Caco-2 (cell line): ENCODE results near the gene FAM131B. TPM values are rescaled to one million over a fixed set of nuclear protein-coding genes. Genes with fewer than 3 reads are reported as not detected.
A peak's percentile ranks its signal among the peaks of the same experiment; 100 is the strongest.

ENCODE experiments used
- BruUV-seq: library from RNA; stranded (reverse); fragments of 400-500 nt; replicated peaks from 2 replicates; lab custom pipeline; 2021; lab: Mats Ljungman, UMichigan
- CTCF ChIA-PET: fragments of 300-600 bp; sonication (Branson Sonifier 250); formaldehyde crosslinking; loops from one replicate; lab custom pipeline; 2022; ENCODE audit warnings: antibody characterized with exemption; lab: Charles Lee
- POLR2A ChIA-PET: fragments of 300-600 bp; sonication (Branson Sonifier 250); formaldehyde crosslinking; loops from one replicate; lab custom pipeline; 2022; ENCODE audit warnings: antibody characterized with exemption; lab: Charles Lee
- DNase-seq, 2 experiments: peaks; one replicate each; pipeline versions ENCODE4 v3.0.0 to v3.0.0-alpha.2; 2020 to 2022
- H3K27me3 ChIP-seq: replicated peaks from 2 replicates; pipeline ENCODE4 v1.6.0; 2011; ENCODE audit warnings: low read length; ENCODE audit not compliant: control insufficient read depth, insufficient read depth
- H3K36me3 ChIP-seq: 2 replicates; pipeline ENCODE4 v1.5.1; 2011; ENCODE audit warnings: low read length; ENCODE audit not compliant: control insufficient read depth, insufficient read depth
- H3K4me1 ChIP-seq: fragments of 250-450 bp; sonication (Bioruptor Pico); 2 replicates; pipeline ENCODE4 v1.5.1; 2020; ENCODE audit warnings: mild to moderate bottlenecking
- H3K4me3 ChIP-seq: 2 replicates; pipeline ENCODE4 v1.5.1; 2011; ENCODE audit warnings: low read depth, mild to moderate bottlenecking, control low read depth, low read length
- H3K9me3 ChIP-seq: fragments of 250-450 bp; sonication (Bioruptor Pico); 2 replicates; pipeline ENCODE4 v1.5.1; 2020; ENCODE audit warnings: mild to moderate bottlenecking, moderate library complexity
- H3K27ac Mint-ChIP-seq: one replicate; pipeline ENCODE4 v1.8.0; 2022; ENCODE audit warnings: mixed read lengths; ENCODE audit not compliant: unreplicated experiment
- H3K27me3 Mint-ChIP-seq: one replicate; pipeline ENCODE4 v1.8.0; 2022; ENCODE audit warnings: mixed read lengths; ENCODE audit not compliant: insufficient read depth, unreplicated experiment
- H3K36me3 Mint-ChIP-seq: one replicate; pipeline ENCODE4 v1.8.0; 2022; ENCODE audit warnings: mild to moderate bottlenecking, mixed read lengths; ENCODE audit not compliant: insufficient read depth, unreplicated experiment
- H3K4me1 Mint-ChIP-seq: one replicate; pipeline ENCODE4 v1.8.0; 2022; ENCODE audit warnings: low read depth, mixed read lengths; ENCODE audit not compliant: unreplicated experiment
- H3K4me3 Mint-ChIP-seq: one replicate; pipeline ENCODE4 v1.8.0; 2022; ENCODE audit warnings: mild to moderate bottlenecking, moderate library complexity, mixed read lengths; ENCODE audit not compliant: unreplicated experiment
- H3K9me3 Mint-ChIP-seq: one replicate; pipeline ENCODE4 v1.8.0; 2022; ENCODE audit warnings: mixed read lengths; ENCODE audit not compliant: unreplicated experiment
- intact Hi-C: fragments of 100-400 bp; cut with micrococcal nuclease; formaldehyde crosslinking; loops from one replicate; pipeline ENCODE4 v1.10.0; 2022; ENCODE audit not compliant: unreplicated experiment
- total RNA-seq: library from RNA; stranded (reverse); gene quantifications from 2 replicates; pipeline ENCODE4 v1.2.3, GENCODE V29; 2022
- TF ChIP-seq, protein P1 (sequence below), 2 experiments: fragments of 200-600 bp in 1 of 2; IDR thresholded peaks; 1 replicate in 1 of 2; 2 replicates in 1 of 2; pipeline versions ENCODE4 v1.5.1 to v1.8.0; 2011 to 2022; ENCODE audit warnings: antibody characterized with exemption in 1 of 2, control low read depth in 1 of 2, inconsistent platforms in 1 of 2, low read depth in 1 of 2, low read length in 1 of 2, mild to moderate bottlenecking in 1 of 2, moderate library complexity in 1 of 2; ENCODE audit not compliant: insufficient read depth in 1 of 2, severe bottlenecking in 1 of 2, unreplicated experiment in 1 of 2

The FAM131B gene
- total RNA-seq, 1 experiment from 2014 or later = 22.3 TPM

DNA sequence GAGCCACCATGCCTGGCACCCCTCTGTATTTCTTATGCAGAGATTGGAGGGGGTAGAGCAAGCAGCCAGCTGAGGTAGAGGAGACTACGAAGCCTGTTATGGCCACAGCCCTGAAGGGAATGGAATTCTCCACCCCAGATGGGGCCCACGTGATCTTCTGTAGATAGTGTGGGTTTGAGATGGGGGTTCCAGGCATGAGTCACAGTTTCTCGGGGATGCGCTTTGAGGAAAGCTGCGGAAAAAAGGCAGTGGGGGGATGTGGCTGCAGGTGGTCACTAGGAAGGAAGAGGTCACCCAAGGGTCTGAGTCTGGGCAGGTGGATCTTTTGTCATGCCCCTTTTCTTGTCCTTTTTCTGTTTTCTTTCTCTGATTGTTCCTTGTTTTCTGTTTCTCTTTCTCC is 11.5 kb downstream of the FAM131B start:
- POLR2A ChIA-PET = no interaction called here
- peaks cover 10% of the 10 kb centered on the region for H3K36me3 Mint-ChIP-seq
- CTCF ChIA-PET = no interaction called here
- DNase-seq = no peak
- H3K27ac Mint-ChIP-seq = no peak overlapping the region
- peaks cover 20% of the 10 kb centered on the region for H3K4me1 Mint-ChIP-seq
- intact Hi-C loops = no loop called here
- Histone ChIP-seq H3K27me3 (no peaks in the 10 kb centered on the region), H3K4me1 (peaks cover 18% of the 10 kb centered on the region), H3K9me3 (no peaks in the 10 kb centered on the region), H3K36me3 (no peaks in the 10 kb centered on the region), H3K4me3 (no peak overlapping the region)
- no peaks in the 10 kb centered on the region for H3K9me3 Mint-ChIP-seq
- H3K27me3 Mint-ChIP-seq = no peaks in the 10 kb centered on the region
- no peak overlapping the region for H3K4me3 Mint-ChIP-seq
- BruUV-seq = no TSS peak
- TF ChIP-seq, protein P1, sequence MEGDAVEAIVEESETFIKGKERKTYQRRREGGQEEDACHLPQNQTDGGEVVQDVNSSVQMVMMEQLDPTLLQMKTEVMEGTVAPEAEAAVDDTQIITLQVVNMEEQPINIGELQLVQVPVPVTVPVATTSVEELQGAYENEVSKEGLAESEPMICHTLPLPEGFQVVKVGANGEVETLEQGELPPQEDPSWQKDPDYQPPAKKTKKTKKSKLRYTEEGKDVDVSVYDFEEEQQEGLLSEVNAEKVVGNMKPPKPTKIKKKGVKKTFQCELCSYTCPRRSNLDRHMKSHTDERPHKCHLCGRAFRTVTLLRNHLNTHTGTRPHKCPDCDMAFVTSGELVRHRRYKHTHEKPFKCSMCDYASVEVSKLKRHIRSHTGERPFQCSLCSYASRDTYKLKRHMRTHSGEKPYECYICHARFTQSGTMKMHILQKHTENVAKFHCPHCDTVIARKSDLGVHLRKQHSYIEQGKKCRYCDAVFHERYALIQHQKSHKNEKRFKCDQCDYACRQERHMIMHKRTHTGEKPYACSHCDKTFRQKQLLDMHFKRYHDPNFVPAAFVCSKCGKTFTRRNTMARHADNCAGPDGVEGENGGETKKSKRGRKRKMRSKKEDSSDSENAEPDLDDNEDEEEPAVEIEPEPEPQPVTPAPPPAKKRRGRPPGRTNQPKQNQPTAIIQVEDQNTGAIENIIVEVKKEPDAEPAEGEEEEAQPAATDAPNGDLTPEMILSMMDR (IDR thresholded peaks at IDR 0.05; ENCODE audit: insufficient read depth in 1 of 2, low read depth in 1 of 2, low read length in 1 of 2, severe bottlenecking in 1 of 2, unreplicated experiment in 1 of 2) = no peak

DNA sequence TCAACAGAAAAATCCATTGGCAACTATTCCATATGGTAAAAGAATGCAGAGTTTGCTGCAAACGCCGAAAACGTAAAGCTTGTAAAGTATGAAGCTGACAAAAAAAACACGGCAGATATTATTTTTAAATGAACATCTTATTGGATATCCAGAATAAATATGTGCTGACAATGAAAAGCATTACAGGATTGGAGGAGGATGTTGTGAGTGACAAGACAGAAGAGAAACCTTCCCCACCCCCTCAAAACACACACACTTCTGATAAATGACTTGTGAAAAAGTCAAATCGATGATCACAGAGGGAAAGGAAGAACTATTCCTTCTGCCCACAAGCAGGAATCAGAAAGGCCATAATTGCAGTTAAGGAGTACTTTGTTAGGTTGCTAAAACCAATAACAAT is 14.6 kb downstream of the FAM131B start:
- peaks cover 16% of the 10 kb centered on the region for H3K4me1 ChIP-seq
- Mint-ChIP-seq H3K36me3 (peaks cover 6% of the 10 kb centered on the region), H3K9me3 (no peaks in the 10 kb centered on the region), H3K27me3 (no peaks in the 10 kb centered on the region), H3K4me1 (peaks cover 19% of the 10 kb centered on the region), H3K4me3 (no peak overlapping the region), H3K27ac (no peak overlapping the region)
- TF ChIP-seq, protein P1 (IDR thresholded peaks at IDR 0.05; ENCODE audit: insufficient read depth in 1 of 2, low read depth in 1 of 2, low read length in 1 of 2, severe bottlenecking in 1 of 2, unreplicated experiment in 1 of 2) = no peak
- no peaks in the 10 kb centered on the region for H3K27me3 ChIP-seq
- intact Hi-C loops = loop anchor here (5.0 kb wide), 1 partner anchor 59 kb away; the partner anchor contains the start of gene EPHA1
- no peak overlapping the region for H3K4me3 ChIP-seq
- DNase-seq = no peak
- no peaks in the 10 kb centered on the region for H3K36me3 ChIP-seq
- H3K9me3 ChIP-seq = no peaks in the 10 kb centered on the region
- no TSS peak for BruUV-seq
- ChIA-PET POLR2A (no interaction called here), CTCF (no interaction called here)

- no peaks in the 10 kb centered on the region for H3K27me3 Mint-ChIP-seq
- POLR2A ChIA-PET = interaction anchor here (1.0 kb wide), 1 partner anchor 24 kb away, joined by 4 read pairs; no protein-coding TSS in a partner anchor
Observed at GRCh38 chr7:143346018-143346417, 16.5 kb downstream of the FAM131B start.

More at GRCh38 chr7:143346018-143346417, 16.5 kb downstream of the FAM131B start:
- no peaks in the 10 kb centered on the region for H3K36me3 ChIP-seq
- no peaks in the 10 kb centered on the region for H3K27me3 ChIP-seq
- DNase-seq = no peak
- Mint-ChIP-seq H3K27ac (peak overlapping the region; percentile 40), H3K9me3 (no peaks in the 10 kb centered on the region), H3K4me1 (peaks cover 7% of the 10 kb centered on the region), H3K36me3 (no peaks in the 10 kb centered on the region), H3K4me3 (peak overlapping the region; percentile 78)
- H3K4me1 ChIP-seq = 0 out of 2 replicates have a peak, but pooled peaks cover 1% of the 10 kb centered on the region
- TF ChIP-seq, protein P1 (IDR thresholded peaks at IDR 0.05; ENCODE audit: insufficient read depth in 1 of 2, low read depth in 1 of 2, low read length in 1 of 2, severe bottlenecking in 1 of 2, unreplicated experiment in 1 of 2) = peak in 1 of 2 experiments; percentile 5
- intact Hi-C loops = loop anchor here (5.0 kb wide), 1 partner anchor 61 kb away; the partner anchor contains the start of gene EPHA1
- no TSS peak for BruUV-seq
- no peaks in the 10 kb centered on the region for H3K9me3 ChIP-seq
- CTCF ChIA-PET = interaction anchor here (0.6 to 1.8 kb wide), 10 partner anchors 9 to 762 kb away, joined by 3 to 20 read pairs (median 4); no protein-coding TSS in a partner anchor
- peak overlapping the region; percentile 36; the same call in 1 of the 2 replicates for H3K4me3 ChIP-seq
